PC-3 (cell line): ENCODE measurements around the gene SERHL2. TPM values are rescaled to one million over a fixed set of nuclear protein-coding genes. Genes with fewer than 3 reads are reported as not detected.

ENCODE experiments used
- ATAC-seq: fragments of 200-7000 bp; cut with Tn5 transposase; 2 replicates; pipeline ENCODE4 v1.9.1; 2020; ENCODE audit warnings: mild to moderate bottlenecking, moderate library complexity
- BruUV-seq: library from RNA; stranded (reverse); fragments of 400-500 nt; replicated peaks from 2 replicates; lab custom pipeline; 2021; lab: Mats Ljungman, UMichigan
- CTCF ChIA-PET: fragments of 300-600 bp; sonication (Branson Sonifier 250); formaldehyde crosslinking; loops from one replicate; lab custom pipeline; 2022; ENCODE audit warnings: antibody characterized with exemption; lab: Charles Lee
- POLR2A ChIA-PET: fragments of 300-600 bp; sonication (Branson Sonifier 250); formaldehyde crosslinking; loops from one replicate; lab custom pipeline; 2022; ENCODE audit warnings: antibody characterized with exemption; ENCODE audit not compliant: unreplicated experiment; lab: Charles Lee
- DNase-seq: peaks from one replicate; pipeline ENCODE4 v3.0.0-alpha.2; 2015
- H2AFZ ChIP-seq: fragments of 300-600 bp; sonication (generic); 2 replicates; pipeline ENCODE4 v1.6.0; 2016; ENCODE audit warnings: antibody characterized with exemption, low read length
- H3F3A ChIP-seq: fragments of 300-600 bp; sonication (generic); one replicate; pipeline ENCODE4 v1.6.0; 2017; ENCODE audit warnings: antibody characterized with exemption, low read length, control low read depth, mild to moderate bottlenecking; ENCODE audit not compliant: unreplicated experiment
- H3K27ac ChIP-seq: fragments of 300-600 bp; sonication (generic); 2 replicates; pipeline ENCODE4 v1.5.1; 2016; ENCODE audit warnings: mild to moderate bottlenecking, low read length
- H3K27me3 ChIP-seq: fragments of 300-600 bp; sonication (generic); 2 replicates; pipeline ENCODE4 v1.6.1; 2016; ENCODE audit warnings: low read length, mixed read lengths
- H3K36me3 ChIP-seq: fragments of 300-600 bp; sonication (generic); 2 replicates; pipeline ENCODE4 v1.6.1; 2016; ENCODE audit warnings: low read depth, mixed run types, low read length, mixed read lengths
- H3K4me1 ChIP-seq: fragments of 300-600 bp; sonication (generic); 2 replicates; pipeline ENCODE4 v1.5.1; 2016; ENCODE audit warnings: low read length; ENCODE audit not compliant: insufficient read depth
- H3K4me2 ChIP-seq: fragments of 300-600 bp; sonication (generic); 2 replicates; pipeline ENCODE4 v1.6.0; 2016; ENCODE audit warnings: low read length
- H3K4me3 ChIP-seq: fragments of 300-600 bp; sonication (generic); 2 replicates; pipeline ENCODE4 v1.5.1; 2016; ENCODE audit warnings: mild to moderate bottlenecking, low read length, mixed read lengths
- H3K79me2 ChIP-seq: fragments of 300-600 bp; sonication (generic); 2 replicates; pipeline ENCODE4 v1.6.1; 2017; ENCODE audit warnings: low read length, mixed read lengths
- H3K9ac ChIP-seq: fragments of 300-600 bp; sonication (generic); 2 replicates; pipeline ENCODE4 v1.6.0; 2016; ENCODE audit warnings: mild to moderate bottlenecking, low read length
- H3K9me2 ChIP-seq: fragments of 300-600 bp; sonication (generic); replicated peaks from 2 replicates; pipeline ENCODE4 v1.6.1; 2016; ENCODE audit warnings: mixed run types, low read length, mixed read lengths
- H3K9me3 ChIP-seq: fragments of 300-600 bp; sonication (generic); 2 replicates; pipeline ENCODE4 v1.6.1; 2016; ENCODE audit warnings: low read length, mixed read lengths
- H4K20me1 ChIP-seq: fragments of 300-600 bp; sonication (generic); 2 replicates; pipeline ENCODE4 v1.6.1; 2016; ENCODE audit warnings: low read length, mixed read lengths
- CTCF ChIP-seq: fragments of 300-600 bp; sonication (generic); conservative IDR thresholded peaks from 2 replicates; pipeline ENCODE4 v1.5.1; 2017; ENCODE audit warnings: antibody characterized with exemption, low read depth, mild to moderate bottlenecking, low read length
- EZH2 ChIP-seq: fragments of 300-600 bp; sonication (generic); IDR thresholded peaks from one replicate; pipeline ENCODE4 v1.6.1; 2017; ENCODE audit warnings: antibody characterized with exemption, mild to moderate bottlenecking, low read length; ENCODE audit not compliant: unreplicated experiment
- EZH2phosphoT487 ChIP-seq: fragments of 300-600 bp; sonication (generic); IDR thresholded peaks from 2 replicates; pipeline ENCODE4 v1.6.1; 2018; ENCODE audit warnings: mild to moderate bottlenecking, antibody characterized with exemption, low read length, borderline replicate concordance
- intact Hi-C: fragments of 100-400 bp; cut with micrococcal nuclease; formaldehyde crosslinking; loops from 2 replicates; pipeline ENCODE4 v1.9.0; 2023
- total RNA-seq: library from RNA; depleted of rRNA; stranded (reverse); fragments of >200 nt; gene quantifications from 2 replicates; pipeline ENCODE4 v1.2.3, GENCODE V29; 2014

SERHL2 gene
- total RNA-seq, 1 experiment from 2014 or later: 5.4 TPM

- peak overlapping the region; percentile 87 for H3K4me3 ChIP-seq
- H3K4me1 ChIP-seq: peaks cover 14% of the 10 kb centered on the region
- no peak for ATAC-seq
- intact Hi-C loops: no loop called here
- peak overlapping the region; percentile 96 for H3K9ac ChIP-seq
- H3F3A ChIP-seq: no peaks in the 10 kb centered on the region
- H3K9me3 ChIP-seq: no peaks in the 10 kb centered on the region
- peaks cover 20% of the 10 kb centered on the region; the same call in 1 of the 2 replicates for H4K20me1 ChIP-seq
- no peaks in the 10 kb centered on the region for H3K27me3 ChIP-seq
- CTCF ChIA-PET: interaction anchor here (1.5 kb wide), 1 partner anchor 206 kb away, joined by 3 read pairs; no protein-coding TSS in a partner anchor
- H3K4me2 ChIP-seq: peak overlapping the region; percentile 82
- TSS peak; percentile 46 for BruUV-seq
- peaks cover 55% of the 10 kb centered on the region for H3K79me2 ChIP-seq
- peak; percentile 13 for DNase-seq
- peak overlapping the region; percentile 97 for H3K27ac ChIP-seq
- peak overlapping the region; percentile 73; the same call in 1 of the 2 replicates for H2AFZ ChIP-seq
- no peaks in the 10 kb centered on the region for H3K9me2 ChIP-seq
- peaks cover 10% of the 10 kb centered on the region; the same call in 1 of the 2 replicates for H3K36me3 ChIP-seq
- no peak for TF ChIP-seq CTCF
- TF ChIP-seq EZH2phosphoT487: no peak
- POLR2A ChIA-PET: interaction anchor here (0.6 kb wide), 1 partner anchor 537 kb away, joined by 20 read pairs; the partner anchor contains the start of gene TSPO
Measured at GRCh38 chr22:42613872-42614301, 60.1 kb downstream of the SERHL2 start.

GRCh38 chr22:42614312-42615091 lies 60.7 kb downstream of the SERHL2 start, which contains the start of gene POLDIP3:
Gene POLDIP3 (minus strand): TSS chr22:42614883. CDS start chr22:42614857, 26 bp downstream.
- Histone ChIP-seq H2AFZ (peak within 1 kb of the TSS; percentile 73), H3K4me2 (peak within 1 kb of the TSS; percentile 82), H3K27me3 (no peaks in the 10 kb centered on the region), H3K9me2 (no peaks in the 10 kb centered on the region), H4K20me1 (peaks cover 15% of the 10 kb centered on the region; the same call in 1 of the 2 replicates), H3K36me3 (peaks cover 10% of the 10 kb centered on the region; the same call in 1 of the 2 replicates), H3K9ac (peak within 1 kb of the TSS; percentile 96), H3K4me1 (peaks cover 8% of the 10 kb centered on the region), H3K27ac (peak within 1 kb of the TSS; percentile 97), H3K9me3 (no peaks in the 10 kb centered on the region), H3K4me3 (peak within 1 kb of the TSS; percentile 87), H3K79me2 (peaks cover 49% of the 10 kb centered on the region), H3F3A (no peaks in the 10 kb centered on the region)
- TF ChIP-seq EZH2 (no peak), CTCF (no peak; the same call in 1 of the 2 replicates), EZH2phosphoT487 (no peak)
- intact Hi-C loops: no loop called here
- peak; percentile 95 for DNase-seq
- ChIA-PET CTCF (no interaction called here), POLR2A (interaction anchor here (0.5 to 0.7 kb wide), 3 partner anchors 13 to 401 kb away, joined by 3 to 4 read pairs (median 4); partner anchors contain the start of gene PACSIN2)
- ATAC-seq: peak; percentile 62
- BruUV-seq: no TSS peak
